ENCODE data around the gene COLEC11.

COLEC11 gene

DNA sequence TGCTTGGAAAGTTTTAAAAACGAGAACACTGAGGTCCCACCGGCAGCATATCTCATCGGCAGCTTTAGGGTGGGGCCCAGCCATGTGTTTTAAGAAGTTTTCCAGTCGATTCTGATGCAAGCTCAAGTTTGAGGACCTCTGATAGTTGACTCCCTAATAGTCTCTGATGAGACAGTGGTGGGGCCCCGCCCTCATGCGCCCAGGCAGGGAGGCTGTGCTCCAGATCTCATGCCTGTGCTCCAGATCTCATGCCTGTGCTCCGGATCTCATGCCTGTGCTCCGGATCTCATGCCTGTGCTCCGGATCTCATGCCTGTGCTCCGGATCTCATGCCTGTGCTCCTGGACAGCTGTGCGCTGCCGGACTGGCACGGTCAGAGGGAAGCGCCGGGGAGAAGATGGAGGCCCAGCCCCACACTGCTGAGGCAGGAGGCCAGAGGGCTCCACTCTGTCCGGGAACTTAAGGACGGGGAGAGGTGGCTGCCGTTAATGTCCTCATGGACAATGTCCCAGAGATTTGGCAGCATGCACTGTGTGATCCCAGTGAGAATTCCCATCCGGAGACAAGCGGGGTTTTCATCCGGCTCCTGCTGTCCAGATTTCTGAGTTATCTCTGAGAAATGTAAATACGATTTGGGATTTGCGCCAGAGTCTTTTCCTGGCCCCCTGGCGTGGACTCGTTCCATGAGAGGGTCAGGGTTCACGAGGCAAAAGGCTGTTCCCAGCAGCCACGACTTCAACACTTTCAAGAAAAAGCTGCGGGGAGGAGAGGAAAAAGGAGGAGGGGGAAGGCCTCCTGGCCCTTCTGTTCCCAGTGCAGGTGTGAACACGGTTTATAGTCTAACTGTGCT is 9.4 kb upstream of the COLEC11 start:
- H4K20me1 ChIP-seq (ENCODE audit: insufficient read depth, low read length) = no peaks in the 10 kb centered on the region

DNA sequence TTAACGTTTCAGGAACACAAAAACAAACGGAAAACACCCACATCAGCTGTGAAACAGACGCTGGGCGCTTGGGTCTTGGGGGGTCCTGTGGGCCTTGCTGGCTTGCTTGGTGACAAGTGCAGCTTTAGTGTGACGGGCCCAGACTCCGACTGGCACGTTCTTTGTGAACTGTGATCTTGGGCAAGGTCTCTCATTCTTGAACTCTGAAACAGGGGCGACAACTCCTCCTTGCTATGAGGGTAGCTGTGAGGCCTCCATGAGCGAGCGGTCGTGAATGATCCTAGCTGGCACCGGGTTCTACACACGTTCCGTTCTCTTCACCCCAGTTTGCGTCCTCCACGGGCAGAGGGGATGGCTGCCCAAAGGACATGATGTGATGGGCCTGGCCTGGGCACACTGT is 8.7 kb upstream of the COLEC11 start:
- Histone ChIP-seq H3K27ac (ENCODE audit: low read depth, low read length, poor library complexity, severe bottlenecking) (no peak overlapping the region), H3K9ac (ENCODE audit: low read length) (no peak overlapping the region), H3K4me2 (ENCODE audit: low read length) (no peak overlapping the region)

More for the DNA sequence above, 9.4 kb upstream of the COLEC11 start:
- no peaks in the 10 kb centered on the region for H3K4me1 ChIP-seq (ENCODE audit: insufficient read depth, low read length, severe bottlenecking)
- H2AFZ ChIP-seq (ENCODE audit: low read length) = no peak overlapping the region
- H3K4me3 ChIP-seq (ENCODE audit: low read depth, low read length, poor library complexity, severe bottlenecking) = no peak overlapping the region
- H3K9me2 ChIP-seq (ENCODE audit: low read depth, low read length) = no peaks in the 10 kb centered on the region
- no peaks in the 10 kb centered on the region for H3K79me2 ChIP-seq (ENCODE audit: insufficient read depth, low read length)
- H3K4me2 ChIP-seq (ENCODE audit: low read length) = no peak overlapping the region
- H3K27ac ChIP-seq (ENCODE audit: low read depth, low read length, poor library complexity, severe bottlenecking) = no peak overlapping the region
- no peaks in the 10 kb centered on the region for H3K9me3 ChIP-seq (ENCODE audit: low read length)
- no peak for TF ChIP-seq EZH2 (IDR thresholded peaks at IDR 0.05; ENCODE audit: borderline replicate concordance, low read length)
- TF ChIP-seq, protein P1, sequence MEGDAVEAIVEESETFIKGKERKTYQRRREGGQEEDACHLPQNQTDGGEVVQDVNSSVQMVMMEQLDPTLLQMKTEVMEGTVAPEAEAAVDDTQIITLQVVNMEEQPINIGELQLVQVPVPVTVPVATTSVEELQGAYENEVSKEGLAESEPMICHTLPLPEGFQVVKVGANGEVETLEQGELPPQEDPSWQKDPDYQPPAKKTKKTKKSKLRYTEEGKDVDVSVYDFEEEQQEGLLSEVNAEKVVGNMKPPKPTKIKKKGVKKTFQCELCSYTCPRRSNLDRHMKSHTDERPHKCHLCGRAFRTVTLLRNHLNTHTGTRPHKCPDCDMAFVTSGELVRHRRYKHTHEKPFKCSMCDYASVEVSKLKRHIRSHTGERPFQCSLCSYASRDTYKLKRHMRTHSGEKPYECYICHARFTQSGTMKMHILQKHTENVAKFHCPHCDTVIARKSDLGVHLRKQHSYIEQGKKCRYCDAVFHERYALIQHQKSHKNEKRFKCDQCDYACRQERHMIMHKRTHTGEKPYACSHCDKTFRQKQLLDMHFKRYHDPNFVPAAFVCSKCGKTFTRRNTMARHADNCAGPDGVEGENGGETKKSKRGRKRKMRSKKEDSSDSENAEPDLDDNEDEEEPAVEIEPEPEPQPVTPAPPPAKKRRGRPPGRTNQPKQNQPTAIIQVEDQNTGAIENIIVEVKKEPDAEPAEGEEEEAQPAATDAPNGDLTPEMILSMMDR (IDR thresholded peaks at IDR 0.05; ENCODE audit: low read length) = no peak
- no peaks in the 10 kb centered on the region for H3K27me3 ChIP-seq (ENCODE audit: insufficient read depth, low read length)
- peaks cover 12% of the 10 kb centered on the region for H3F3A ChIP-seq (ENCODE audit: insufficient read depth, low read length)
- peaks cover 41% of the 10 kb centered on the region for H3K36me3 ChIP-seq (ENCODE audit: insufficient read depth, low read length)
- H3K9ac ChIP-seq (ENCODE audit: low read length) = no peak overlapping the region

DNA sequence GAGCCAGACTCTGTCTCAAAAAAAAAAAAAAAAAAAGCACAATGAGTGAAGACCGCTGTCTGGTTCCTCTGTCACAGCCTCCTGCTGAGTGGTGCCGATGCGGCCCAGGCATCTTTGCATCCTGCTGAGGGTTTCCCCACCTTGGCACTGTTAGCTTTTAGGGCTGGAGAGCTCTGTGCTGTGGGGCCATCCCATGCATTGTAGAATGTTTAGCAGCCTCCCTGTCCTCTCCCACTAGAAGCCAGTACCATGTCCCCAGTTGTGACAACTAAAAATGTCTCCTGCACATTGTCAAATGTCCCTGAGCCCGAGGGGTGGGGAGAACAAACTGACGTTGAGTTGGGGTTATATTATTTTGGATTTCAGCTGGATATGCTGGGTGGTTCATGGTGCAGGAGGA is 7.9 kb upstream of the COLEC11 start:
- Histone ChIP-seq H3K9me2 (ENCODE audit: low read depth, low read length) (no peaks in the 10 kb centered on the region), H3K79me2 (ENCODE audit: insufficient read depth, low read length) (no peaks in the 10 kb centered on the region), H3K4me3 (ENCODE audit: low read depth, low read length, poor library complexity, severe bottlenecking) (no peak overlapping the region), H3F3A (ENCODE audit: insufficient read depth, low read length) (peaks cover 6% of the 10 kb centered on the region; the same call in 1 of the 2 replicates), H2AFZ (ENCODE audit: low read length) (no peak overlapping the region), H3K27ac (ENCODE audit: low read depth, low read length, poor library complexity, severe bottlenecking) (no peak overlapping the region), H3K27me3 (ENCODE audit: insufficient read depth, low read length) (no peaks in the 10 kb centered on the region), H3K9me3 (ENCODE audit: low read length) (no peaks in the 10 kb centered on the region), H3K4me1 (ENCODE audit: insufficient read depth, low read length, severe bottlenecking) (no peaks in the 10 kb centered on the region), H3K36me3 (ENCODE audit: insufficient read depth, low read length) (peaks cover 26% of the 10 kb centered on the region), H3K9ac (ENCODE audit: low read length) (no peak overlapping the region), H4K20me1 (ENCODE audit: insufficient read depth, low read length) (no peaks in the 10 kb centered on the region), H3K4me2 (ENCODE audit: low read length) (no peak overlapping the region)
- TF ChIP-seq EZH2 (IDR thresholded peaks at IDR 0.05; ENCODE audit: borderline replicate concordance, low read length) = no peak
- TF ChIP-seq, protein P1 (IDR thresholded peaks at IDR 0.05; ENCODE audit: low read length) = no peak

More for the DNA sequence above, 8.7 kb upstream of the COLEC11 start:
- Histone ChIP-seq H3K79me2 (ENCODE audit: insufficient read depth, low read length) (no peaks in the 10 kb centered on the region), H3K27me3 (ENCODE audit: insufficient read depth, low read length) (no peaks in the 10 kb centered on the region), H3K36me3 (ENCODE audit: insufficient read depth, low read length) (peaks cover 34% of the 10 kb centered on the region), H2AFZ (ENCODE audit: low read length) (no peak overlapping the region), H3K9me3 (ENCODE audit: low read length) (no peaks in the 10 kb centered on the region), H3K4me3 (ENCODE audit: low read depth, low read length, poor library complexity, severe bottlenecking) (no peak overlapping the region), H4K20me1 (ENCODE audit: insufficient read depth, low read length) (no peaks in the 10 kb centered on the region), H3K4me1 (ENCODE audit: insufficient read depth, low read length, severe bottlenecking) (no peaks in the 10 kb centered on the region), H3F3A (ENCODE audit: insufficient read depth, low read length) (peaks cover 10% of the 10 kb centered on the region), H3K9me2 (ENCODE audit: low read depth, low read length) (no peaks in the 10 kb centered on the region)
- TF ChIP-seq, protein P1 (IDR thresholded peaks at IDR 0.05; ENCODE audit: low read length) = no peak
- no peak for TF ChIP-seq EZH2 (IDR thresholded peaks at IDR 0.05; ENCODE audit: borderline replicate concordance, low read length)

All from OCI-LY1 (cell line).